ENCODE measurements around the gene FBXO44. TPM values are rescaled to one million over a fixed set of nuclear protein-coding genes. Genes with fewer than 3 reads are reported as not detected.

The FBXO44 gene
- total and polyA plus RNA-seq, 10 of the 15 experiments (the other 5 are each of a cell fraction or from before 2014, with no cell fraction given), result 0.77 to 22.4 (median 8.2) TPM

GRCh38 chr1:11626551-11626950, 28.1 kb upstream of the FBXO44 start:
- CTCF ChIA-PET, result interaction anchor here (0.6 kb wide), 1 partner anchor 55 kb away, joined by 3 read pairs; no protein-coding TSS in a partner anchor
- BruUV-seq (replicated peaks), result no TSS peak
- peaks cover 0 to 6% of the 10 kb centered on the region in 2 experiments; a peak in 2 of 4 replicates for H3K27me3 ChIP-seq (replicated peaks in 1 of 2; ENCODE audit: control insufficient read depth in 2 of 2, insufficient read depth in 2 of 2, low read length in 1 of 2)

More at GRCh38 chr1:11626551-11626950, 28.1 kb upstream of the FBXO44 start:
- Histone ChIP-seq H4K20me1 (ENCODE audit: control insufficient read depth, insufficient read depth) (no peaks in the 10 kb centered on the region), H3K9ac (ENCODE audit: control insufficient read depth, insufficient read depth, low read length) (no peak overlapping the region), H3K4me1 (ENCODE audit: control insufficient read depth, insufficient read depth, low read length) (no peaks in the 10 kb centered on the region), H3K27ac (ENCODE audit: control insufficient read depth, insufficient read depth) (no peak overlapping the region), H3K79me2 (ENCODE audit: control insufficient read depth, insufficient read depth, low read length) (no peaks in the 10 kb centered on the region), H3K4me3 (no peak overlapping the region), H3K36me3 (ENCODE audit: control insufficient read depth in 2 of 2, insufficient read depth in 2 of 2, low read length in 1 of 2) (no peaks in the 10 kb centered on the region), H3K4me2 (ENCODE audit: control insufficient read depth, insufficient read depth) (no peak overlapping the region), H2AFZ (ENCODE audit: control insufficient read depth, low read depth, low read length) (no peak overlapping the region), H3K9me3 (replicated peaks; ENCODE audit: control insufficient read depth, insufficient read depth, low read length) (no peaks in the 10 kb centered on the region)
- SMC1A ChIA-PET (ENCODE audit: uncharacterized antibody, unreplicated experiment), result no interaction called here
- no peak for FAIRE-seq
- intact Hi-C loops (cut with micrococcal nuclease; ENCODE audit: unreplicated experiment), result no loop called here
- no peak for ATAC-seq
- WGBS (ENCODE audit: insufficient coverage, insufficient replicate concordance, low lambda C conversion rate, missing lambda C conversion rate), result 2% methylated on average over 3 of the region's 3 CpGs
- DNase-seq (ENCODE audit: low read depth, low spot score), result no peak
- TF ChIP-seq SREBF1 (IDR thresholded peaks at IDR 0.05; ENCODE audit: low read length), result no peak
- no peak for TF ChIP-seq POU2F2 (IDR thresholded peaks at IDR 0.05; ENCODE audit: borderline replicate concordance, low read depth, low read length)
- TF ChIP-seq BCL11A (IDR thresholded peaks at IDR 0.05; ENCODE audit: low read depth, low read length), result no peak
- TF ChIP-seq YBX1 (IDR thresholded peaks at IDR 0.05), result no peak
- no peak for TF ChIP-seq IRF4 (IDR thresholded peaks at IDR 0.05; ENCODE audit: low read depth, low read length)
- no peak for TF ChIP-seq POLR2A (IDR thresholded peaks at IDR 0.05; ENCODE audit: low read depth, low read length)
- TF ChIP-seq SMC3 (IDR thresholded peaks at IDR 0.05; ENCODE audit: borderline replicate concordance, low read length), result no peak
- no peak for TF ChIP-seq NFYB (IDR thresholded peaks at IDR 0.05; ENCODE audit: insufficient read depth, low read depth, low read length)
- no peak for TF ChIP-seq GATAD2B (conservative IDR thresholded peaks at IDR 0.05; ENCODE audit: low read depth)
- TF ChIP-seq IRF3 (IDR thresholded peaks at IDR 0.05), result no peak
- TF ChIP-seq HSF1 (IDR thresholded peaks at IDR 0.05; ENCODE audit: low read depth, low read length), result no peak
- TF ChIP-seq ATF3 (IDR thresholded peaks at IDR 0.05; ENCODE audit: borderline replicate concordance, extremely low read depth, low read depth, low read length), result no peak
- no peak for TF ChIP-seq CREB1 (IDR thresholded peaks at IDR 0.05; ENCODE audit: low read depth)
- TF ChIP-seq BACH1 (IDR thresholded peaks at IDR 0.05; ENCODE audit: borderline replicate concordance), result no peak
- no peak for TF ChIP-seq MAX (IDR thresholded peaks at IDR 0.05; ENCODE audit: low read depth, low read length)
- TF ChIP-seq NR2C2 (IDR thresholded peaks at IDR 0.05; ENCODE audit: borderline replicate concordance, control insufficient read depth, insufficient read length, low read depth), result no peak
- TF ChIP-seq SP1 (IDR thresholded peaks at IDR 0.05; ENCODE audit: low read depth, low read length), result no peak
- TF ChIP-seq RB1 (IDR thresholded peaks at IDR 0.05; ENCODE audit: borderline replicate concordance), result no peak
- in situ Hi-C loops (cut with MboI), result no loop called here
- POLR2A ChIA-PET, result no interaction called here
- RAD21 ChIA-PET (ENCODE audit: unreplicated experiment), result no interaction called here

Data from GM12878 (cell line).